ENCODE measurements around the gene PTPRCAP.

The PTPRCAP gene

DNA sequence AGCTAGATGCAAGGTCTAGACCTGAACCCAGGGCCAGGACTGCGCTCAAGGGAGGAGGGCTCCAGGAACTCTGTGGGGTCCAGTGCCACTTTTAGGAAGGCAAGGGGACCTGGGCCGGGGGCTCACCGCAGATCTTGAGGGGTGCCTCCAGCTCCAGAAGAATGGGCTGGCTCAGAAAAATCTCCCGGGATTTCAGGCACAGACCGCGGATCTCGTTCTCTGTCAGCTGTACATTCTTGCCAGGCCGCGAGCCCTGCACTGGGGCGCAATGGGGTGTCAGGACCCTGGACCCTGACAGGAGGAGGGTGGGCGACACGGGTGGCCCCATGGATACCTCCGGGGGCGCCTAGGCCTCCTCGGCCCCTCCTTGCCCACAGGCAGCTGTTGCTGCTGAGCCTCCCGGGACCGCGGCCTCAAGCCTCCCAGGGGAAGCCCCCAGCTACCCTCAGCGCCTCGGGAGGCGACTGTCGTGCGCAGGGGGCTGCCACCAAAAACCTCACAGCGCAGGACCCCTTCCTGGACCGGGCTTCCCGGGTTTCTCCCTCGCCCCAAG, 36.5 kb downstream of the PTPRCAP start:
- POLR2A ChIA-PET, result interaction anchor here (0.7 to 1.9 kb wide), 13 partner anchors 8 to 68 kb away, joined by 3 to 9 read pairs (median 4); partner anchors contain the start of genes POLD4, PTPRCAP, RAD9A and RPS6KB2
- no peaks in the 10 kb centered on the region for H3K9me3 ChIP-seq (ENCODE audit: control extremely low read depth in 1 of 5, control insufficient read depth in 4 of 5, insufficient read depth in 2 of 5, low read depth in 1 of 5, low read length in 4 of 5)
- H3K4me3 ChIP-seq (ENCODE audit: control insufficient read depth in 1 of 7, extremely low read depth in 1 of 7, insufficient read depth in 4 of 7, low read depth in 2 of 7, low read length in 6 of 7), result peak overlapping the region; percentile 64 to 89 (median 82)
- WGBS (ENCODE audit: insufficient coverage), result 5% methylated on average over 27 of the region's 27 CpGs
- H3K4me1 ChIP-seq (ENCODE audit: control extremely low read depth in 1 of 4, control insufficient read depth in 4 of 4, insufficient read depth in 4 of 4, low read length in 3 of 4), result peaks cover 7 to 90% (median 79%) of the 10 kb centered on the region in 4 experiments
- H3K36me3 ChIP-seq (ENCODE audit: control insufficient read depth in 4 of 4, insufficient read depth in 4 of 4, low read length in 3 of 4), result peaks cover 3 to 50% (median 34%) of the 10 kb centered on the region in 4 experiments
- H3K27ac ChIP-seq (ENCODE audit: insufficient read depth in 1 of 2, low read depth in 1 of 2, low read length in 2 of 2, poor library complexity in 1 of 2, severe bottlenecking in 2 of 2), result peak overlapping the region in 1 of 2 experiments; percentile 82
- CTCF ChIA-PET, result interaction anchor here (0.6 to 6.1 kb wide), 17 partner anchors 9 to 182 kb away, joined by 3 to 60 read pairs (median 8); partner anchors contain the start of genes CARNS1, GSTP1, PTPRCAP and RAD9A
- DNase-seq, result no peak
- no peaks in the 10 kb centered on the region for H3K27me3 ChIP-seq (replicated peaks in 2 of 5; ENCODE audit: control insufficient read depth in 4 of 5, insufficient read depth in 5 of 5, low read length in 4 of 5)

GRCh38 chr11:67400251-67400941, 37.1 kb downstream of the PTPRCAP start:
- ChIA-PET CTCF (interaction anchor here (0.7 to 6.1 kb wide), 11 partner anchors 8 to 183 kb away, joined by 3 to 60 read pairs (median 11); partner anchors contain the start of genes CARNS1, GSTP1, RAD9A and TMEM134), POLR2A (interaction anchor here (1.1 to 1.9 kb wide), 8 partner anchors 8 to 68 kb away, joined by 3 to 9 read pairs (median 4); partner anchors contain the start of genes POLD4, RAD9A and RPS6KB2)
- Histone ChIP-seq H3K9me3 (ENCODE audit: control extremely low read depth in 1 of 5, control insufficient read depth in 4 of 5, insufficient read depth in 2 of 5, low read depth in 1 of 5, low read length in 4 of 5) (no peaks in the 10 kb centered on the region), H3K4me3 (ENCODE audit: control insufficient read depth in 1 of 7, extremely low read depth in 1 of 7, insufficient read depth in 4 of 7, low read depth in 2 of 7, low read length in 6 of 7) (peak overlapping the region in 6 of 7 experiments; percentile 64 to 89 (median 82)), H3K36me3 (ENCODE audit: control insufficient read depth in 4 of 4, insufficient read depth in 4 of 4, low read length in 3 of 4) (peaks cover 3 to 50% (median 34%) of the 10 kb centered on the region in 4 experiments), H3K27ac (ENCODE audit: insufficient read depth in 1 of 2, low read depth in 1 of 2, low read length in 2 of 2, poor library complexity in 1 of 2, severe bottlenecking in 2 of 2) (peak overlapping the region in 1 of 2 experiments; percentile 82), H3K4me1 (ENCODE audit: control extremely low read depth in 1 of 4, control insufficient read depth in 4 of 4, insufficient read depth in 4 of 4, low read length in 3 of 4) (peaks cover 7 to 89% (median 73%) of the 10 kb centered on the region in 4 experiments), H3K27me3 (replicated peaks in 2 of 5; ENCODE audit: control insufficient read depth in 4 of 5, insufficient read depth in 5 of 5, low read length in 4 of 5) (no peaks in the 10 kb centered on the region)
- no peak for DNase-seq
- WGBS (ENCODE audit: insufficient coverage), result 63% methylated on average over 23 of the region's 23 CpGs

GRCh38 chr11:67398661-67399563, 38.6 kb downstream of the PTPRCAP start:
- Histone ChIP-seq H3K4me1 (ENCODE audit: control extremely low read depth in 1 of 4, control insufficient read depth in 4 of 4, insufficient read depth in 4 of 4, low read length in 3 of 4) (peaks cover 7 to 78% (median 58%) of the 10 kb centered on the region in 4 experiments), H3K27ac (ENCODE audit: insufficient read depth in 1 of 2, low read depth in 1 of 2, low read length in 2 of 2, poor library complexity in 1 of 2, severe bottlenecking in 2 of 2) (no peak overlapping the region), H3K9me3 (ENCODE audit: control extremely low read depth in 1 of 5, control insufficient read depth in 4 of 5, insufficient read depth in 2 of 5, low read depth in 1 of 5, low read length in 4 of 5) (no peaks in the 10 kb centered on the region), H3K36me3 (ENCODE audit: control insufficient read depth in 4 of 4, insufficient read depth in 4 of 4, low read length in 3 of 4) (peaks cover 3 to 58% (median 37%) of the 10 kb centered on the region in 4 experiments), H3K27me3 (replicated peaks in 2 of 5; ENCODE audit: control insufficient read depth in 4 of 5, insufficient read depth in 5 of 5, low read length in 4 of 5) (no peaks in the 10 kb centered on the region), H3K4me3 (ENCODE audit: control insufficient read depth in 1 of 7, extremely low read depth in 1 of 7, insufficient read depth in 4 of 7, low read depth in 2 of 7, low read length in 6 of 7) (no peak overlapping the region)
- POLR2A ChIA-PET, result interaction anchor here (0.6 kb wide), 1 partner anchor 9 kb away, joined by 9 read pairs; no protein-coding TSS in a partner anchor
- CTCF ChIA-PET, result no interaction called here
- 94% methylated on average over 25 of the region's 31 CpGs for WGBS (ENCODE audit: insufficient coverage)
- DNase-seq, result no peak

GRCh38 chr11:67397986-67398660, 39.4 kb downstream of the PTPRCAP start:
- Histone ChIP-seq H3K36me3 (ENCODE audit: control insufficient read depth in 4 of 4, insufficient read depth in 4 of 4, low read length in 3 of 4) (peaks cover 5 to 66% (median 41%) of the 10 kb centered on the region in 4 experiments), H3K27ac (ENCODE audit: insufficient read depth in 1 of 2, low read depth in 1 of 2, low read length in 2 of 2, poor library complexity in 1 of 2, severe bottlenecking in 2 of 2) (no peak overlapping the region), H3K4me3 (ENCODE audit: control insufficient read depth in 1 of 7, extremely low read depth in 1 of 7, insufficient read depth in 4 of 7, low read depth in 2 of 7, low read length in 6 of 7) (no peak overlapping the region), H3K9me3 (ENCODE audit: control extremely low read depth in 1 of 5, control insufficient read depth in 4 of 5, insufficient read depth in 2 of 5, low read depth in 1 of 5, low read length in 4 of 5) (no peaks in the 10 kb centered on the region), H3K27me3 (replicated peaks in 2 of 5; ENCODE audit: control insufficient read depth in 4 of 5, insufficient read depth in 5 of 5, low read length in 4 of 5) (no peaks in the 10 kb centered on the region), H3K4me1 (ENCODE audit: control extremely low read depth in 1 of 4, control insufficient read depth in 4 of 4, insufficient read depth in 4 of 4, low read length in 3 of 4) (peaks cover 4 to 72% (median 50%) of the 10 kb centered on the region in 4 experiments)
- POLR2A ChIA-PET, result interaction anchor here (1.2 kb wide), 1 partner anchor 39 kb away, joined by 3 read pairs; no protein-coding TSS in a partner anchor
- WGBS (ENCODE audit: insufficient coverage), result 96% methylated on average over 19 of the region's 24 CpGs
- DNase-seq, result no peak
- CTCF ChIA-PET, result interaction anchor here (1.0 kb wide), 1 partner anchor 38 kb away, joined by 3 read pairs; no protein-coding TSS in a partner anchor

DNA sequence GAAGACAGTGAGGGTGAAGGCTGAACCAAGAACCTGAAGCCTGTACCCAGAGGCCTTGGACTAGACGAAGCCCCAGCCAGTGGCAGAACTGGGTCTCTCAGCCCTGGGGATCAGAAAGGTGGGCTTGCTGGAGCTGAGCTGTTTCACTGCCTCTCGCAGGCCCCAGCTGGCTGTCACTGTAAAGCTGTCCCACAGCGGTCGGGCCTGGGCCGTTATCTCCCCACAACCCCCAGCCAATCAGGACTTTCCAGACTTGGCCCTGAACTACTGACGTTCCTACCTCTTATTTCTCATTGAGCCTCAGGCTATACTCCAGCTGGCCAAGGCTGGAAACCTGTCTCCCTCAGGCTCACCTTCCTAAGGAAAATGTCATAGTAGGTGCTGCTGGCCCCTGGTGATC, 39.9 kb downstream of the PTPRCAP start:
- H3K36me3 ChIP-seq (ENCODE audit: control insufficient read depth in 4 of 4, insufficient read depth in 4 of 4, low read length in 3 of 4), result peaks cover 5 to 66% (median 41%) of the 10 kb centered on the region in 4 experiments
- 86% methylated on average over 6 of the region's 6 CpGs for WGBS (ENCODE audit: insufficient coverage)
- peak overlapping the region in 1 of 2 experiments; percentile 61 for H3K27ac ChIP-seq (ENCODE audit: insufficient read depth in 1 of 2, low read depth in 1 of 2, low read length in 2 of 2, poor library complexity in 1 of 2, severe bottlenecking in 2 of 2)
- DNase-seq, result peak in 1 of 3 donors; percentile 33
- H3K4me3 ChIP-seq (ENCODE audit: control insufficient read depth in 1 of 7, extremely low read depth in 1 of 7, insufficient read depth in 4 of 7, low read depth in 2 of 7, low read length in 6 of 7), result peak overlapping the region in 2 of 7 experiments; percentile 23 to 26
- H3K27me3 ChIP-seq (replicated peaks in 2 of 5; ENCODE audit: control insufficient read depth in 4 of 5, insufficient read depth in 5 of 5, low read length in 4 of 5), result no peaks in the 10 kb centered on the region
- H3K9me3 ChIP-seq (ENCODE audit: control extremely low read depth in 1 of 5, control insufficient read depth in 4 of 5, insufficient read depth in 2 of 5, low read depth in 1 of 5, low read length in 4 of 5), result no peaks in the 10 kb centered on the region
- ChIA-PET CTCF (interaction anchor here (1.0 to 1.7 kb wide), 2 partner anchors 16 to 39 kb away, joined by 3 to 5 read pairs; no protein-coding TSS in a partner anchor), POLR2A (interaction anchor here (1.2 kb wide), 1 partner anchor 39 kb away, joined by 3 read pairs; no protein-coding TSS in a partner anchor)
- peaks cover 4 to 70% (median 47%) of the 10 kb centered on the region in 4 experiments for H3K4me1 ChIP-seq (ENCODE audit: control extremely low read depth in 1 of 4, control insufficient read depth in 4 of 4, insufficient read depth in 4 of 4, low read length in 3 of 4)
